NB4 (cell line): ENCODE measurements around the gene NIN.

Experiments
- CTCF ChIP-seq: IDR thresholded peaks from one replicate; pipeline ENCODE4 v1.5.1; 2012; ENCODE audit warnings: low read depth, low read length
- MAX ChIP-seq: IDR thresholded peaks from 2 replicates; pipeline ENCODE4 v1.6.1; 2011; ENCODE audit warnings: low read depth, low read length
- MYC ChIP-seq: IDR thresholded peaks from 2 replicates; pipeline ENCODE4 v1.6.1; 2011; ENCODE audit warnings: low read depth, low read length
- POLR2A ChIP-seq: IDR thresholded peaks from 2 replicates; pipeline ENCODE4 v1.6.1; 2011; ENCODE audit warnings: mild to moderate bottlenecking; ENCODE audit not compliant: insufficient read length; ENCODE audit errors: extremely low read depth

GRCh38 chr14:50704454-50705010, 126.4 kb downstream of the NIN start:
- no peak for TF ChIP-seq CTCF
- no peak for TF ChIP-seq POLR2A
- TF ChIP-seq MAX = no peak
- TF ChIP-seq MYC = no peak
